HEK293T (cell line): ENCODE measurements around the gene CATSPER4.

Experiments
- CTCF ChIA-PET: fragments of 350-600 bp; formaldehyde crosslinking; extraction: SDS; loops from one replicate; lab custom pipeline; 2021; ENCODE audit warnings: antibody characterized with exemption, inconsistent platforms; lab: Yijun Ruan, JAX
- POLR2A ChIA-PET: fragments of 350-600 bp; formaldehyde crosslinking; extraction: SDS; loops from one replicate; lab custom pipeline; 2020; ENCODE audit warnings: antibody characterized with exemption, inconsistent platforms; lab: Yijun Ruan, JAX
- DNase-seq: peaks from one replicate; pipeline ENCODE4 v3.0.0; 2012; ENCODE audit warnings: mixed read lengths; ENCODE audit errors: extremely low spot score
- ARNT ChIP-seq: fragments of 450-650 bp; IDR thresholded peaks from 2 replicates; pipeline ENCODE4 v1.6.1; 2017; ENCODE audit warnings: mild to moderate bottlenecking
- BHLHE40 ChIP-seq: fragments of 450-650 bp; IDR thresholded peaks from 2 replicates; pipeline ENCODE4 v1.6.1; 2016; ENCODE audit warnings: mild to moderate bottlenecking, moderate library complexity, borderline replicate concordance
- CTBP1 ChIP-seq: fragments of 450-650 bp; IDR thresholded peaks from 2 replicates; pipeline ENCODE4 v1.6.1; 2016; ENCODE audit warnings: borderline replicate concordance
- ELF4 ChIP-seq: fragments of 450-650 bp; IDR thresholded peaks from 2 replicates; pipeline ENCODE4 v1.6.1; 2017; ENCODE audit warnings: antibody characterized with exemption
- FOXA1 ChIP-seq: fragments of 450-650 bp; IDR thresholded peaks from 2 replicates; pipeline ENCODE4 v1.6.1; 2016; ENCODE audit warnings: mild to moderate bottlenecking
- FOXK2 ChIP-seq: fragments of 450-650 bp; IDR thresholded peaks from 2 replicates; pipeline ENCODE4 v1.6.1; 2016; ENCODE audit warnings: mild to moderate bottlenecking
- FOXM1 ChIP-seq: fragments of 450-650 bp; IDR thresholded peaks from 2 replicates; pipeline ENCODE4 v1.6.1; 2017; ENCODE audit warnings: mild to moderate bottlenecking, borderline replicate concordance
- HDGF ChIP-seq: fragments of 450-650 bp; IDR thresholded peaks from 2 replicates; pipeline ENCODE4 v1.6.1; 2017; ENCODE audit warnings: antibody characterized with exemption, borderline replicate concordance
- L3MBTL2 ChIP-seq: fragments of 450-650 bp; conservative IDR thresholded peaks from 2 replicates; pipeline ENCODE4 v1.6.1; 2016; ENCODE audit warnings: mild to moderate bottlenecking
- LEF1 ChIP-seq: fragments of 450-650 bp; IDR thresholded peaks from 2 replicates; pipeline ENCODE4 v1.6.1; 2017; ENCODE audit warnings: mild to moderate bottlenecking, borderline replicate concordance
- NFRKB ChIP-seq: fragments of 450-650 bp; IDR thresholded peaks from 2 replicates; pipeline ENCODE4 v1.6.1; 2016; ENCODE audit warnings: mild to moderate bottlenecking, moderate library complexity
- PKNOX1 ChIP-seq: fragments of 450-650 bp; IDR thresholded peaks from 2 replicates; pipeline ENCODE4 v1.6.1; 2016
- SP1 ChIP-seq: fragments of 450-650 bp; IDR thresholded peaks from 2 replicates; pipeline ENCODE4 v1.6.1; 2017
- SUZ12 ChIP-seq: fragments of 450-650 bp; IDR thresholded peaks from 2 replicates; pipeline ENCODE4 v1.6.1; 2016; ENCODE audit warnings: mild to moderate bottlenecking
- TARDBP ChIP-seq: fragments of 450-650 bp; IDR thresholded peaks from 2 replicates; pipeline ENCODE4 v1.6.1; 2016
- ZNF384 ChIP-seq: fragments of 450-650 bp; IDR thresholded peaks from 2 replicates; pipeline ENCODE4 v1.6.1; 2016

CATSPER4 gene

GRCh38 chr1:26213335-26213905, 23.0 kb downstream of the CATSPER4 start:
- POLR2A ChIA-PET = no interaction called here
- no peak for DNase-seq
- peak; percentile 50 for TF ChIP-seq ZNF384
- TF ChIP-seq SUZ12 = no peak
- CTCF ChIA-PET = interaction anchor here (1.0 kb wide), 1 partner anchor 10 kb away, joined by 3 read pairs; no protein-coding TSS in a partner anchor

GRCh38 chr1:26215246-26215645, 24.8 kb downstream of the CATSPER4 start:
- POLR2A ChIA-PET = no interaction called here
- CTCF ChIA-PET = interaction anchor here (0.7 kb wide), 1 partner anchor 227 kb away, joined by 3 read pairs; no protein-coding TSS in a partner anchor
- no peak for DNase-seq
- no peak for TF ChIP-seq FOXA1
- TF ChIP-seq SUZ12 = no peak
- no peak for TF ChIP-seq PKNOX1
- TF ChIP-seq ZNF384 = no peak
- no peak for TF ChIP-seq ELF4
- TF ChIP-seq NFRKB = no peak
- TF ChIP-seq CTBP1 = no peak
- TF ChIP-seq HDGF = no peak
- TF ChIP-seq ARNT = no peak

GRCh38 chr1:26218906-26219494, 28.6 kb downstream of the CATSPER4 start:
- POLR2A ChIA-PET = no interaction called here
- DNase-seq = no peak
- CTCF ChIA-PET = interaction anchor here (2.7 kb wide), 1 partner anchor 15 kb away, joined by 15 read pairs; the partner anchor contains the start of gene CEP85
- TF ChIP-seq SP1 (no peak), FOXA1 (no peak), ELF4 (no peak), CTBP1 (no peak), SUZ12 (no peak), PKNOX1 (no peak), TARDBP (no peak), HDGF (no peak), LEF1 (no peak), L3MBTL2 (no peak), ZNF384 (no peak), FOXK2 (no peak)

- ChIA-PET POLR2A (interaction anchor here (0.9 to 1.8 kb wide), 2 partner anchors 13 to 15 kb away, joined by 3 to 6 read pairs; partner anchors contain the start of gene CEP85), CTCF (interaction anchor here (1.1 to 2.7 kb wide), 2 partner anchors 14 to 184 kb away, joined by 3 to 15 read pairs; partner anchors contain the start of gene CEP85)
- TF ChIP-seq CTBP1 (no peak), TARDBP (no peak), ZNF384 (no peak), FOXK2 (no peak), FOXA1 (no peak), SUZ12 (no peak), HDGF (no peak), NFRKB (no peak), LEF1 (no peak), PKNOX1 (no peak), FOXM1 (no peak)
- DNase-seq = no peak
Measured at GRCh38 chr1:26220199-26220912, 30.0 kb downstream of the CATSPER4 start.

GRCh38 chr1:26221094-26221493, 30.7 kb downstream of the CATSPER4 start:
- ChIA-PET CTCF (interaction anchor here (2.7 kb wide), 1 partner anchor 13 kb away, joined by 15 read pairs; the partner anchor contains the start of gene CEP85), POLR2A (interaction anchor here (0.9 to 1.8 kb wide), 2 partner anchors 13 to 14 kb away, joined by 3 to 6 read pairs; partner anchors contain the start of gene CEP85)
- TF ChIP-seq L3MBTL2 (no peak), ELF4 (no peak), FOXA1 (no peak), CTBP1 (no peak), FOXM1 (no peak), FOXK2 (no peak), ZNF384 (no peak), SUZ12 (no peak), HDGF (no peak)
- DNase-seq = no peak

GRCh38 chr1:26224606-26225005, 34.2 kb downstream of the CATSPER4 start:
- ChIA-PET CTCF (interaction anchor here (3.0 kb wide), 1 partner anchor 10 kb away, joined by 12 read pairs; the partner anchor contains the start of gene CEP85), POLR2A (no interaction called here)
- TF ChIP-seq PKNOX1 (no peak), CTBP1 (no peak), TARDBP (no peak), BHLHE40 (no peak), L3MBTL2 (no peak), FOXA1 (no peak), LEF1 (no peak), HDGF (no peak), FOXK2 (no peak), NFRKB (no peak), ZNF384 (no peak), FOXM1 (no peak), SP1 (no peak), ARNT (no peak), ELF4 (no peak), SUZ12 (no peak)
- no peak for DNase-seq
